Liver (tissue), 9 donors: ENCODE results near the gene FAM118A. TPM values are rescaled to one million over a fixed set of nuclear protein-coding genes. Genes with fewer than 3 reads are reported as not detected.

ENCODE experiments used
- DNase-seq: peaks from one replicate; pipeline ENCODE4 v3.0.0-alpha.2; 2017; ENCODE audit warnings: low spot score
- H3K27ac ChIP-seq, 2 donors: one replicate each; pipeline ENCODE4 v1.7.0; 2013; ENCODE audit warnings: inconsistent platforms in 2 of 2, low read length in 2 of 2, control low read depth in 1 of 2, low read depth in 1 of 2, mild to moderate bottlenecking in 1 of 2
- H3K27me3 ChIP-seq, 4 donors: one replicate each; pipeline versions ENCODE4 v1.6.1 to v1.7.0; 2013; ENCODE audit warnings: low read length in 3 of 4, inconsistent platforms in 1 of 4, mild to moderate bottlenecking in 1 of 4, moderate library complexity in 1 of 4; ENCODE audit not compliant: control insufficient read depth in 4 of 4, insufficient read depth in 4 of 4
- H3K36me3 ChIP-seq, 4 donors: one replicate each; pipeline versions ENCODE4 v1.6.1 to v1.7.0; 2013; ENCODE audit warnings: low read length in 3 of 4, mild to moderate bottlenecking in 3 of 4, low read depth in 1 of 4, moderate library complexity in 1 of 4; ENCODE audit not compliant: control insufficient read depth in 4 of 4, insufficient read depth in 3 of 4
- H3K4me1 ChIP-seq, 4 donors: one replicate each; pipeline versions ENCODE4 v1.6.1 to v1.7.0; 2013; ENCODE audit warnings: low read length in 3 of 4, mild to moderate bottlenecking in 3 of 4, moderate library complexity in 1 of 4; ENCODE audit not compliant: control insufficient read depth in 4 of 4, insufficient read depth in 4 of 4
- H3K4me3 ChIP-seq, 3 donors: one replicate each; pipeline versions ENCODE4 v1.6.1 to v1.7.0; 2013; ENCODE audit warnings: low read length in 3 of 3, control low read depth in 1 of 3, low read depth in 1 of 3, mild to moderate bottlenecking in 1 of 3
- H3K9ac ChIP-seq, 2 donors: one replicate each; pipeline ENCODE4 v1.7.0; 2013; ENCODE audit warnings: low read length in 2 of 2, mild to moderate bottlenecking in 2 of 2, moderate library complexity in 2 of 2, control low read depth in 1 of 2, low read depth in 1 of 2
- H3K9me3 ChIP-seq, 4 donors: one replicate each; pipeline versions ENCODE4 v1.6.1 to v1.7.0; 2013; ENCODE audit warnings: low read length in 3 of 4; ENCODE audit not compliant: control insufficient read depth in 4 of 4
- ATF3 ChIP-seq: IDR thresholded peaks from 2 replicates; pipeline ENCODE4 v1.6.1; 2016; ENCODE audit warnings: antibody characterized with exemption
- CTCF ChIP-seq: fragments of 150-350 bp; IDR thresholded peaks from 2 replicates; pipeline ENCODE4 v1.5.1; 2017; ENCODE audit warnings: improper control_type of control experiment, low read depth, low read length; ENCODE audit not compliant: missing input control
- EGR1 ChIP-seq, 2 donors: IDR thresholded peaks; 2 replicates each; pipeline ENCODE4 v1.6.1; 2016 to 2018; ENCODE audit warnings: antibody characterized with exemption in 2 of 2, low read depth in 2 of 2
- FOXA1 ChIP-seq: IDR thresholded peaks from 2 replicates; pipeline ENCODE4 v1.6.1; 2016; ENCODE audit warnings: antibody characterized with exemption
- FOXA2 ChIP-seq: IDR thresholded peaks from 2 replicates; pipeline ENCODE4 v1.6.1; 2016; ENCODE audit warnings: antibody characterized with exemption
- GABPA ChIP-seq, 2 donors: IDR thresholded peaks in 1 of 2; conservative IDR thresholded peaks in 1 of 2; 2 replicates each; pipeline ENCODE4 v1.6.1; 2016; ENCODE audit warnings: antibody characterized with exemption in 2 of 2, mild to moderate bottlenecking in 1 of 2, moderate library complexity in 1 of 2
- HNF4A ChIP-seq, 2 donors: conservative IDR thresholded peaks; 2 replicates each; pipeline ENCODE4 v1.6.1; 2016; ENCODE audit warnings: antibody characterized with exemption in 2 of 2, mild to moderate bottlenecking in 2 of 2
- HNF4G ChIP-seq: IDR thresholded peaks from 2 replicates; pipeline ENCODE4 v1.6.1; 2016; ENCODE audit warnings: antibody characterized with exemption
- JUND ChIP-seq, 2 donors: IDR thresholded peaks; 2 replicates each; pipeline ENCODE4 v1.6.1; 2016; ENCODE audit warnings: antibody characterized with exemption in 2 of 2
- NR2F2 ChIP-seq: IDR thresholded peaks from 2 replicates; pipeline ENCODE4 v1.6.1; 2016; ENCODE audit warnings: antibody characterized with exemption
- RAD21 ChIP-seq, 2 donors: IDR thresholded peaks; 2 replicates each; pipeline ENCODE4 v1.6.1; 2016; ENCODE audit warnings: antibody characterized with exemption in 2 of 2, mild to moderate bottlenecking in 2 of 2
- RXRA ChIP-seq, 2 donors: IDR thresholded peaks; 2 replicates each; pipeline ENCODE4 v1.6.1; 2017 to 2018; ENCODE audit warnings: antibody characterized with exemption in 2 of 2, mild to moderate bottlenecking in 1 of 2
- SP1 ChIP-seq: IDR thresholded peaks from 2 replicates; pipeline ENCODE4 v1.6.1; 2018; ENCODE audit warnings: antibody characterized with exemption, mild to moderate bottlenecking
- TAF1 ChIP-seq: conservative IDR thresholded peaks from 2 replicates; pipeline ENCODE4 v1.6.1; 2016; ENCODE audit warnings: antibody characterized with exemption, mild to moderate bottlenecking
- YY1 ChIP-seq: IDR thresholded peaks from 2 replicates; pipeline ENCODE4 v1.6.1; 2016; ENCODE audit warnings: antibody characterized with exemption, mild to moderate bottlenecking
- ZBTB33 ChIP-seq: IDR thresholded peaks from 2 replicates; pipeline ENCODE4 v1.6.1; 2016; ENCODE audit warnings: antibody characterized with exemption
- WGBS: extraction: QIAGEN DNeasy Blood & Tissue Kit; methylation state at CpG from one replicate; pipeline ENCODE4 v1.1.7; 2013; 5-methylcytosine and 5-hydroxymethylcytosine counted together
- polyA plus RNA-seq, 2 donors: library from polyadenylated mRNA; stranded (reverse) in 1 of 2; unstranded in 1 of 2; fragments of 200-250 nt in 1 of 2; fragments of >200 nt in 1 of 2; fragmentation: Nextera tagmentation in 1 of 2; extraction: Ambion mirVana in 1 of 2; gene quantifications; one replicate each; pipeline versions ENCODE4 v1.2.1 to v1.2.3, GENCODE V29; 2013 to 2015
- total RNA-seq, 2 donors: library from RNA; depleted of rRNA; stranded (reverse); fragments of >200 nt; gene quantifications; one replicate each; pipeline ENCODE4 v1.2.3, GENCODE V29; 2014
- TF ChIP-seq, protein P1 (sequence below): IDR thresholded peaks from 2 replicates; pipeline ENCODE4 v1.6.1; 2016; ENCODE audit warnings: antibody characterized with exemption
- TF ChIP-seq, protein P2 (sequence below): IDR thresholded peaks from 2 replicates; pipeline ENCODE4 v1.6.1; 2016; ENCODE audit warnings: antibody characterized with exemption, mild to moderate bottlenecking
- donor health status: healthy.
- donor health status: healthy.
- donor health status: healthy.
- donor health status: healthy.
- donor health status: healthy.

The FAM118A gene
- total and polyA plus RNA-seq, 4 donors = 4.7 to 36.0 (median 5.6) TPM

GRCh38 chr22:45304971-45305370, 4.8 kb upstream of the FAM118A start:
- no peak for TF ChIP-seq CTCF
- TF ChIP-seq TAF1 = no peak
- TF ChIP-seq HNF4A (conservative IDR thresholded peaks at IDR 0.05) = no peak
- no peak for TF ChIP-seq ZBTB33
- no peaks in the 10 kb centered on the region for H3K9me3 ChIP-seq
- H3K27ac ChIP-seq = no peak overlapping the region
- no peak overlapping the region for H3K9ac ChIP-seq
- H3K27me3 ChIP-seq = no peaks in the 10 kb centered on the region
- peaks cover 0 to 6% (median 2%) of the 10 kb centered on the region in 4 donors for H3K4me1 ChIP-seq
- no peaks in the 10 kb centered on the region for H3K36me3 ChIP-seq
- no peak for DNase-seq
- no peak overlapping the region for H3K4me3 ChIP-seq
- 94% methylated on average over 6 of the region's 6 CpGs for WGBS

- peaks cover 0 to 9% (median 3%) of the 10 kb centered on the region in 4 donors for H3K4me1 ChIP-seq
- no peak for TF ChIP-seq CTCF
- no peak for TF ChIP-seq HNF4G
- no peak for TF ChIP-seq EGR1 (IDR thresholded peaks at IDR 0.05; ENCODE audit: low read depth in 2 of 2)
- TF ChIP-seq FOXA1 = no peak
- no peak for TF ChIP-seq SP1
- TF ChIP-seq, protein P1, sequence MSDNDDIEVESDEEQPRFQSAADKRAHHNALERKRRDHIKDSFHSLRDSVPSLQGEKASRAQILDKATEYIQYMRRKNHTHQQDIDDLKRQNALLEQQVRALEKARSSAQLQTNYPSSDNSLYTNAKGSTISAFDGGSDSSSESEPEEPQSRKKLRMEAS = no peak
- TF ChIP-seq YY1 = no peak
- TF ChIP-seq, protein P2, sequence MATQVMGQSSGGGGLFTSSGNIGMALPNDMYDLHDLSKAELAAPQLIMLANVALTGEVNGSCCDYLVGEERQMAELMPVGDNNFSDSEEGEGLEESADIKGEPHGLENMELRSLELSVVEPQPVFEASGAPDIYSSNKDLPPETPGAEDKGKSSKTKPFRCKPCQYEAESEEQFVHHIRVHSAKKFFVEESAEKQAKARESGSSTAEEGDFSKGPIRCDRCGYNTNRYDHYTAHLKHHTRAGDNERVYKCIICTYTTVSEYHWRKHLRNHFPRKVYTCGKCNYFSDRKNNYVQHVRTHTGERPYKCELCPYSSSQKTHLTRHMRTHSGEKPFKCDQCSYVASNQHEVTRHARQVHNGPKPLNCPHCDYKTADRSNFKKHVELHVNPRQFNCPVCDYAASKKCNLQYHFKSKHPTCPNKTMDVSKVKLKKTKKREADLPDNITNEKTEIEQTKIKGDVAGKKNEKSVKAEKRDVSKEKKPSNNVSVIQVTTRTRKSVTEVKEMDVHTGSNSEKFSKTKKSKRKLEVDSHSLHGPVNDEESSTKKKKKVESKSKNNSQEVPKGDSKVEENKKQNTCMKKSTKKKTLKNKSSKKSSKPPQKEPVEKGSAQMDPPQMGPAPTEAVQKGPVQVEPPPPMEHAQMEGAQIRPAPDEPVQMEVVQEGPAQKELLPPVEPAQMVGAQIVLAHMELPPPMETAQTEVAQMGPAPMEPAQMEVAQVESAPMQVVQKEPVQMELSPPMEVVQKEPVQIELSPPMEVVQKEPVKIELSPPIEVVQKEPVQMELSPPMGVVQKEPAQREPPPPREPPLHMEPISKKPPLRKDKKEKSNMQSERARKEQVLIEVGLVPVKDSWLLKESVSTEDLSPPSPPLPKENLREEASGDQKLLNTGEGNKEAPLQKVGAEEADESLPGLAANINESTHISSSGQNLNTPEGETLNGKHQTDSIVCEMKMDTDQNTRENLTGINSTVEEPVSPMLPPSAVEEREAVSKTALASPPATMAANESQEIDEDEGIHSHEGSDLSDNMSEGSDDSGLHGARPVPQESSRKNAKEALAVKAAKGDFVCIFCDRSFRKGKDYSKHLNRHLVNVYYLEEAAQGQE = no peak
- no peak for TF ChIP-seq FOXA2
- TF ChIP-seq TAF1 = no peak
- no peak for TF ChIP-seq JUND (IDR thresholded peaks at IDR 0.05)
- no peak for TF ChIP-seq ATF3
- no peak for TF ChIP-seq GABPA (IDR thresholded peaks at IDR 0.05 in 1 of 2, conservative IDR thresholded peaks at IDR 0.05 in 1 of 2)
- no peak for TF ChIP-seq ZBTB33
- TF ChIP-seq RAD21 (IDR thresholded peaks at IDR 0.05) = no peak
- TF ChIP-seq HNF4A (conservative IDR thresholded peaks at IDR 0.05) = no peak
- TF ChIP-seq NR2F2 = no peak
- no peak for TF ChIP-seq RXRA (IDR thresholded peaks at IDR 0.05)
- H3K9ac ChIP-seq = no peak overlapping the region
- no peaks in the 10 kb centered on the region for H3K36me3 ChIP-seq
- H3K27me3 ChIP-seq = no peaks in the 10 kb centered on the region
- no peaks in the 10 kb centered on the region for H3K9me3 ChIP-seq
- no peak overlapping the region for H3K27ac ChIP-seq
- WGBS = 77% methylated on average over 6 of the region's 6 CpGs
- no peak for DNase-seq
- no peak overlapping the region for H3K4me3 ChIP-seq
Observed at GRCh38 chr22:45305456-45306075, 4.2 kb upstream of the FAM118A start.
